Stimulated activated effector memory CD8-positive, alpha-beta T cell treated with anti-CD3 and anti-CD28 coated beads, Interleukin-12 subunit alpha, Interleukin-12 subunit beta, amount 100 ng/mL, for 72 hours (primary cell): ENCODE results near the gene HDLBP.
"Not testable (repeated sequence)": the region's sequence is repeated elsewhere in the genome, so short reads cannot be mapped to it uniquely, and the experiment has no call there.

Experiments
- ATAC-seq: fragments of 150-1000 bp; cut with Tn5 transposase; 2 replicates; pipeline ENCODE4 v1.10.0; 2021
- DNase-seq, 2 donors: peaks; one replicate each; pipeline ENCODE4 v3.0.0; 2021 to 2022; ENCODE audit warnings: low spot score in 2 of 2
- H3K27ac Mint-ChIP-seq: one replicate; pipeline ENCODE4 v1.8.0; 2022; ENCODE audit warnings: mild to moderate bottlenecking, mixed read lengths
- H3K36me3 Mint-ChIP-seq: one replicate; pipeline ENCODE4 v1.8.0; 2022; ENCODE audit warnings: mild to moderate bottlenecking, mixed read lengths
- H3K4me1 Mint-ChIP-seq: one replicate; pipeline ENCODE4 v1.8.0; 2022; ENCODE audit warnings: mixed read lengths
- H3K4me3 Mint-ChIP-seq: one replicate; pipeline ENCODE4 v1.8.0; 2022; ENCODE audit warnings: mild to moderate bottlenecking, mixed read lengths
- H3K9me3 Mint-ChIP-seq: one replicate; pipeline ENCODE4 v1.8.0; 2022; ENCODE audit warnings: mixed read lengths

Gene HDLBP

GRCh38 chr2:241202681-241203080, 112.8 kb downstream of the HDLBP start:
- H3K27ac Mint-ChIP-seq: no peak overlapping the region
- no peaks in the 10 kb centered on the region for H3K4me1 Mint-ChIP-seq
- ATAC-seq (no peak), DNase-seq (no peak)
- no peaks in the 10 kb centered on the region for H3K9me3 Mint-ChIP-seq
- H3K4me3 Mint-ChIP-seq: no peak overlapping the region
- no peaks in the 10 kb centered on the region for H3K36me3 Mint-ChIP-seq

GRCh38 chr2:241202268-241202585, 113.2 kb downstream of the HDLBP start:
- no peaks in the 10 kb centered on the region for H3K4me1 Mint-ChIP-seq
- ATAC-seq: no peak
- no peak for DNase-seq
- no peaks in the 10 kb centered on the region for H3K36me3 Mint-ChIP-seq
- no peaks in the 10 kb centered on the region for H3K9me3 Mint-ChIP-seq
- H3K4me3 Mint-ChIP-seq: no peak overlapping the region
- H3K27ac Mint-ChIP-seq: no peak overlapping the region

DNA sequence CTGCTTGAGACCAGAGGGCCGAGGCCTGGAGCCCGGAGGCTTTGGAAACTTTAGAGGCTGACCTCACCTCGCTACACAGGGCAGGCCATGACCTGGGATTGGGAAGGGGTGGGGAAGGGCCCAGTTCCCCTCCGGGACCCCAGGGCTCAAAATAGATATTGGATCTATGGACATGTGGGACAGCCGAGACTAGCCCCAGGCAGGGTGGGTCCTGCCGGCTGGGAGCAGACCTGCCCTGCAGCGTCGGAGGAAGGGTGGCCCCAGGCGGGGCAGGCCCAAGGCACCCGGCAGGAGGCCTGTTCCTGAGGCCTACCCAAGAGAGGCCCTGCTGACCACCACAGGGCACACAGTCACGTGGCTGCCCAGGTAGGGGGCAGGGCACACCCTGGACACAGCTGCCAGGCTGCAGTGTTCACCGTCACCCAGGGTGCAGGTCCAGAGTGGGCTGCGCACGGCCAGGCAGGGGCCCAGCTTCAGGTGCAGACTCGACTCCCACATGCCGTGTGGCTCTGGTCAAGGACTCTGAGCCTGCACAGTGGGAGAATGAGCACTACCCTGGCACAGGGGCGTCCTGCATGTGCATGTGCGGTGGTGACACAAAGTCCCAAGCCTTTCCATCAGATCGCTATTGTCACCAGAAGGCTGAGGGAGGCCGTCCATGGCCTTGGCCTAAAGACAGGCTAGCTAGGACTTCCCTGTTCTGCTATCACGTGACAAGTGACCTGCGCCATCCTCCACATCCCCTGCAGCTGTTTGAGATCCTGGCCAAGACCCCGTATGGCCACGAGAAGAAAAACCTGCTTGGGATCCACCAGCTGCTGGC, 113.8 kb downstream of the HDLBP start:
- no peaks in the 10 kb centered on the region for H3K4me1 Mint-ChIP-seq
- H3K36me3 Mint-ChIP-seq: no peaks in the 10 kb centered on the region
- H3K27ac Mint-ChIP-seq: no peak overlapping the region
- H3K9me3 Mint-ChIP-seq: no peaks in the 10 kb centered on the region
- no peak for DNase-seq
- H3K4me3 Mint-ChIP-seq: no peak overlapping the region
- ATAC-seq: no peak

- no peak for ATAC-seq
- no peak overlapping the region for H3K4me3 Mint-ChIP-seq
- DNase-seq: no peak
- H3K9me3 Mint-ChIP-seq: no peaks in the 10 kb centered on the region
- no peak overlapping the region for H3K27ac Mint-ChIP-seq
- H3K4me1 Mint-ChIP-seq: no peaks in the 10 kb centered on the region
- H3K36me3 Mint-ChIP-seq: no peaks in the 10 kb centered on the region
Observed at GRCh38 chr2:241200822-241201395, 114.6 kb downstream of the HDLBP start.

GRCh38 chr2:241199897-241200821, 115.3 kb downstream of the HDLBP start:
- Mint-ChIP-seq H3K9me3 (no peaks in the 10 kb centered on the region), H3K4me1 (no peaks in the 10 kb centered on the region), H3K27ac (no peak overlapping the region), H3K4me3 (no peak overlapping the region), H3K36me3 (no peaks in the 10 kb centered on the region)
- ATAC-seq: no peak
- DNase-seq: no peak

GRCh38 chr2:241199286-241199685, 116.2 kb downstream of the HDLBP start:
- Mint-ChIP-seq H3K4me1 (no peaks in the 10 kb centered on the region), H3K27ac (no peak overlapping the region), H3K4me3 (no peak overlapping the region), H3K9me3 (no peaks in the 10 kb centered on the region), H3K36me3 (no peaks in the 10 kb centered on the region)
- ATAC-seq: no peak
- DNase-seq: no peak

DNA sequence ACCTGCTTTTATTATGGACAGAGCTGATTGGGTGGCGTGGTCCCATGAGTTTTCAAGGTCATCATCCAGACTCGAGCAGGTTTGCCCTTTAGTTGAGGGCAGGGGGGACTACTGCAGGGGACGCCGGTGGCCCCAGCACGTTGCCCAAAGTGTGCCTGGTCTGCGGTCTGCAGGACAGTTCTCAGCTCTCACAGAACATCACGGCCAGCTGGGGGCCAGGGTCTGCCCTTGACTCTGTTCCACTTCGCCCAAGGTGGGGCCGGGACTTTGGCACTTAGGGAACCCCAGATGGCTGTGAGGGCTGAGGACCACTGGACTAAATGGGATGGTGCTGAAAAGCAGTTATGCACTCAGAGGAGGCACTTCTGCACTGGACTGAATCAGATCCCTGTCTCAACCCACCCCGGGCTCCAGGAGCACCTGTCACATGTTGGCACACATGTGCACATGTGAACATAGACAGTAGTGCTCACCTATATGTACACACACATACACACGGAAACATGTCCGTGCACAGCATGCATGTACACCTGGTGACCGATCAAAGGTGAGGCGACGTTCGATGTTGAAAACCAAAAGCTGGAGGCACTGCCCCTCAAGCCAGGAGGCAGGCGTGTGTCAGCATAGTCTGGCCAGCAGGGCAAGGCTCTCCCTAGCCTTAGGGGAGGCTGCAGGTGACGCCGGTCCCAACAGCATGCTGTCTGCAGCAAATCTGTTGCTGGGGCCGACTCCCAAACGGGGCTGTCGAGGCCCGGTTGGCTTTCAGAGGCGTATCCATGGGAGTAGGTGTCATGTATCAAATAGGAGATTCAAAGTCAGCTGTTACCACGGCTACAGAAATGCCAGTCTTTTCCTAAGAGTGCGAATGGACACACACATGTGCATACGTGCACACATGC, 116.8 kb downstream of the HDLBP start:
- Mint-ChIP-seq H3K4me3 (no peak overlapping the region), H3K9me3 (no peaks in the 10 kb centered on the region), H3K27ac (no peak overlapping the region), H3K36me3 (no peaks in the 10 kb centered on the region), H3K4me1 (no peaks in the 10 kb centered on the region)
- DNase-seq (no peak), ATAC-seq (no peak)

- Mint-ChIP-seq H3K9me3 (no peaks in the 10 kb centered on the region), H3K27ac (no peak overlapping the region), H3K4me3 (no peak overlapping the region), H3K4me1 (no peaks in the 10 kb centered on the region), H3K36me3 (no peaks in the 10 kb centered on the region)
- ATAC-seq: no peak
- no peak for DNase-seq
Observed at GRCh38 chr2:241197947-241198346, 117.5 kb downstream of the HDLBP start.

DNA sequence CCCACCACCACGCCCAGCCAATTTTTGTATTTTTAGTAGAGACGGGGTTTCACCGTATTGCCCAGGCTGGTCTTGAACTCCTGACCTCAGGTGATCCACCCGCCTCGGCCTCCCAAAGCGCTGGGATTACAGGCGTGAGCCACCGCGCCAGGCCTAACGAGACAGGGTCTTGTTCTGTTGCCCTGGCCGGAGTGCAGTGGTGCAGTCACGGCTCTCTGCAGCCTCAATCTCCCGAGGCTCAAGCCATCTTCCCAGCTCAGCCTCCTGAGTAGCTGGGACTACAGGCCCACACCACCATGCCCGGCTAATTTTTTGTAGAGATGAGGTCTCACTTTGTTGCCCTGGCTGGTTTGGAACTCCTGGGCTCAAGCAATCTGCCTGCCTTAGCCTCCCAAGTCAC, 118.2 kb downstream of the HDLBP start:
- DNase-seq, H3K4me3 Mint-ChIP-seq, H3K36me3 Mint-ChIP-seq, H3K4me1 Mint-ChIP-seq, H3K27ac Mint-ChIP-seq, H3K9me3 Mint-ChIP-seq, ATAC-seq: not testable (repeated sequence)

GRCh38 chr2:241195506-241196130, 119.9 kb downstream of the HDLBP start:
- Mint-ChIP-seq H3K27ac (no peak overlapping the region), H3K36me3 (no peaks in the 10 kb centered on the region), H3K4me3 (no peak overlapping the region), H3K9me3 (no peaks in the 10 kb centered on the region), H3K4me1 (no peaks in the 10 kb centered on the region)
- ATAC-seq: no peak
- DNase-seq: no peak

GRCh38 chr2:241194811-241195210, 120.7 kb downstream of the HDLBP start:
- no peaks in the 10 kb centered on the region for H3K36me3 Mint-ChIP-seq
- no peak for ATAC-seq
- DNase-seq: no peak
- no peak overlapping the region for H3K4me3 Mint-ChIP-seq
- no peaks in the 10 kb centered on the region for H3K4me1 Mint-ChIP-seq
- H3K27ac Mint-ChIP-seq: no peak overlapping the region
- H3K9me3 Mint-ChIP-seq: no peaks in the 10 kb centered on the region

- ATAC-seq: no peak
- no peak for DNase-seq
- Mint-ChIP-seq H3K4me3 (no peak overlapping the region), H3K27ac (no peak overlapping the region), H3K4me1 (no peaks in the 10 kb centered on the region), H3K36me3 (no peaks in the 10 kb centered on the region), H3K9me3 (no peaks in the 10 kb centered on the region)
Observed at GRCh38 chr2:241193271-241193670, 122.2 kb downstream of the HDLBP start.

- Mint-ChIP-seq H3K9me3 (no peaks in the 10 kb centered on the region), H3K27ac (no peak overlapping the region), H3K4me3 (no peak overlapping the region), H3K36me3 (no peaks in the 10 kb centered on the region), H3K4me1 (no peaks in the 10 kb centered on the region)
- ATAC-seq: no peak
- DNase-seq: no peak
Observed at GRCh38 chr2:241191081-241191480, 124.4 kb downstream of the HDLBP start.

DNA sequence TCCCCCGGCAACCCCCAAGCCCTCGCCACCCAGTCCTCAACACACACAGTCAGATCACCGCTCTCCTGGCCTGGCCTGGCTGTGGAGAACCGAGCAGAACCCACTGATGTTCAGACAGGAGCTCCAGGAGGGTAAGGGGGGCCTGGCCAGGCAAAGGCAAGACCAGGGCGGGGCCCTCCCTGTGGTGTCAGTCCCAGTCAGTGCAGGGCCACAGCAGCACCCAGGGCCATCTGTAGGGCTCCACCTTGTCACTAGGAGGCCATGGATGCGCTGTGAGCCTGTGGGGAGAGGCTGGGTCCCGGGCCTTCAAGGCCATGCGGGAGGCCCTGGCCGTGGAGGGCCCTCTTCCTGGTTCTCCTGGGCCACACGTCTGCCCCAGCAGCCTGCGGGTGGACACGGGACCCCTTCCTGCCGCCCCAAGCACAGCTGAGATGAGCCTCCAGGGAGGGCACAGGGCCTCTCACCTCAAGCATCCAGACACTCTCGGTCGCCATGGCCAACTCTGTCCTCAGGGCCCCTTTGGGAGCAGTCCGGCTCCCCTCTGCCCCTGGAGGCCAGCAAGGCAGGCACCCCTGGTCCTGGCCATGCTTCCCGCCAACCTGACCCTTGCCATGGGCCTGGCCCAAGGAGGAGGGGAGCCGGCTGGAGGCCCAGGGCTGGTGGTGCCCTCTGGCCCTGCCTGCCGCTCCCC, 125.0 kb downstream of the HDLBP start:
- Mint-ChIP-seq H3K4me1 (no peaks in the 10 kb centered on the region), H3K4me3 (no peak overlapping the region), H3K9me3 (no peaks in the 10 kb centered on the region), H3K27ac (peak overlapping the region; percentile 40), H3K36me3 (no peaks in the 10 kb centered on the region)
- ATAC-seq (peak; percentile 27), DNase-seq (no peak)
